Head of caudate nucleus (tissue), 42 donors: ENCODE measurements around the gene ACTN3.
"Not testable (repeated sequence)": the region's sequence is repeated elsewhere in the genome, so short reads cannot be mapped to it uniquely, and the experiment has no call there.

Experiments
- DNase-seq, 42 donors: peaks; one replicate each; pipeline versions ENCODE4 v3.0.0 to v3.0.0-alpha.2; 2020 to 2021; ENCODE audit warnings: mixed read lengths in 7 of 42
- intact Hi-C: fragments of 100-400 bp; cut with DNase I; formaldehyde crosslinking; loops from one replicate; pipeline ENCODE4 v1.15.0; 2022

Gene ACTN3

GRCh38 chr11:66546368-66546965, at the start of gene ACTN3:
Gene ACTN3, plus strand, starts transcription at chr11:66546903. Its CDS starts 35 bp downstream, at chr11:66546938.
- intact Hi-C loops: no loop called here
- DNase-seq: no peak

- intact Hi-C loops: no loop called here
- DNase-seq: no peak
Measured at GRCh38 chr11:66497206-66497605, 49.5 kb upstream of the ACTN3 start.

GRCh38 chr11:66498506-66498905, 48.2 kb upstream of the ACTN3 start:
- DNase-seq: no peak
- intact Hi-C loops: no loop called here

- DNase-seq: no peak
- intact Hi-C loops: no loop called here
Measured at GRCh38 chr11:66505276-66505816, 41.4 kb upstream of the ACTN3 start.

GRCh38 chr11:66509131-66509561, 37.6 kb upstream of the ACTN3 start:
- no peak for DNase-seq
- intact Hi-C loops: no loop called here

GRCh38 chr11:66510271-66510989, 36.3 kb upstream of the ACTN3 start, which contains the start of gene BBS1:
Gene BBS1, plus strand, starts transcription at chr11:66510635. Its CDS starts 25 bp downstream, at chr11:66510660.
- intact Hi-C loops: no loop called here
- DNase-seq: peak; percentile 72 to 95 (median 90)

- intact Hi-C loops: no loop called here
- peak in 1 of 42 donors; percentile 4 for DNase-seq
Measured at GRCh38 chr11:66510990-66511339, 35.7 kb upstream of the ACTN3 start.

GRCh38 chr11:66523611-66524010, 23.1 kb upstream of the ACTN3 start:
- DNase-seq: no peak
- intact Hi-C loops: no loop called here

- no peak for DNase-seq
Measured at GRCh38 chr11:66524304-66525040, 22.2 kb upstream of the ACTN3 start.

GRCh38 chr11:66529069-66529468, 17.6 kb upstream of the ACTN3 start:
- intact Hi-C loops: no loop called here

More at GRCh38 chr11:66524304-66525040, 22.2 kb upstream of the ACTN3 start:
- intact Hi-C loops: no loop called here

GRCh38 chr11:66529655-66530054, 17.0 kb upstream of the ACTN3 start:
- intact Hi-C loops: no loop called here
- no peak for DNase-seq

More at GRCh38 chr11:66529069-66529468, 17.6 kb upstream of the ACTN3 start:
- no peak for DNase-seq

GRCh38 chr11:66530927-66531709, 15.6 kb upstream of the ACTN3 start:
- no peak for DNase-seq
- intact Hi-C loops: no loop called here

- DNase-seq: no peak
- intact Hi-C loops: no loop called here
Measured at GRCh38 chr11:66531841-66532240, 14.9 kb upstream of the ACTN3 start.

GRCh38 chr11:66532784-66533183, 13.9 kb upstream of the ACTN3 start:
- intact Hi-C loops: no loop called here
- DNase-seq: no peak

- intact Hi-C loops: no loop called here
- no peak for DNase-seq
Measured at GRCh38 chr11:66539170-66539869, 7.4 kb upstream of the ACTN3 start.

GRCh38 chr11:66539870-66540213, 6.9 kb upstream of the ACTN3 start:
- no peak for DNase-seq
- intact Hi-C loops: no loop called here

GRCh38 chr11:66540598-66540997, 6.1 kb upstream of the ACTN3 start:
- DNase-seq, intact Hi-C loops: not testable (repeated sequence)

GRCh38 chr11:66541892-66542291, 4.8 kb upstream of the ACTN3 start:
- no peak for DNase-seq
- intact Hi-C loops: no loop called here

- no peak for DNase-seq
- intact Hi-C loops: no loop called here
Measured at GRCh38 chr11:66542362-66542761, 4.3 kb upstream of the ACTN3 start.
